Cardiac muscle cell (in vitro differentiated cells and primary cell): ENCODE results near the gene BRF1. TPM values are rescaled to one million over a fixed set of nuclear protein-coding genes. Genes with fewer than 3 reads are reported as not detected.

ENCODE experiments used
- DNase-seq, 2 donors: peaks; one replicate each; pipeline versions ENCODE4 v3.0.0 to v3.0.0-alpha.2; 2010 to 2017; ENCODE audit warnings: low read depth in 1 of 2, low spot score in 1 of 2
- H3K27ac ChIP-seq: fragments of 200-600 bp; sonication (generic); 2 replicates; pipeline ENCODE4 v1.5.1; 2016
- H3K27me3 ChIP-seq: fragments of 200-600 bp; sonication (generic); 2 replicates; pipeline ENCODE4 v1.6.0; 2016; ENCODE audit warnings: control low read depth
- H3K36me3 ChIP-seq: fragments of 200-600 bp; sonication (generic); 2 replicates; pipeline ENCODE4 v1.5.1; 2016; ENCODE audit warnings: control low read depth
- H3K4me1 ChIP-seq: fragments of 200-600 bp; sonication (generic); 2 replicates; pipeline ENCODE4 v1.8.1; 2017; ENCODE audit warnings: low read depth, mild to moderate bottlenecking, mixed run types
- H3K4me3 ChIP-seq: fragments of 200-600 bp; sonication (generic); 2 replicates; pipeline ENCODE4 v1.5.1; 2016; ENCODE audit warnings: mild to moderate bottlenecking
- H3K9me3 ChIP-seq: fragments of 200-600 bp; sonication (generic); 2 replicates; pipeline ENCODE4 v1.5.1; 2017; ENCODE audit warnings: low read depth, mild to moderate bottlenecking, control low read depth
- CTCF ChIP-seq: IDR thresholded peaks from 2 replicates; pipeline ENCODE4 v1.5.1; 2012; ENCODE audit warnings: low read depth, mild to moderate bottlenecking, low read length
- polyA plus RNA-seq: library from polyadenylated mRNA; unstranded; fragments of >200 nt; fragmentation: Nextera tagmentation; extraction: Ambion mirVana; gene quantifications from 2 replicates; pipeline ENCODE4 v1.2.1, GENCODE V29; 2016
- total RNA-seq: library from RNA; depleted of rRNA; stranded (reverse); fragments of >200 nt; gene quantifications from 2 replicates; pipeline ENCODE4 v1.2.3, GENCODE V29; 2016

Gene BRF1, protein sequence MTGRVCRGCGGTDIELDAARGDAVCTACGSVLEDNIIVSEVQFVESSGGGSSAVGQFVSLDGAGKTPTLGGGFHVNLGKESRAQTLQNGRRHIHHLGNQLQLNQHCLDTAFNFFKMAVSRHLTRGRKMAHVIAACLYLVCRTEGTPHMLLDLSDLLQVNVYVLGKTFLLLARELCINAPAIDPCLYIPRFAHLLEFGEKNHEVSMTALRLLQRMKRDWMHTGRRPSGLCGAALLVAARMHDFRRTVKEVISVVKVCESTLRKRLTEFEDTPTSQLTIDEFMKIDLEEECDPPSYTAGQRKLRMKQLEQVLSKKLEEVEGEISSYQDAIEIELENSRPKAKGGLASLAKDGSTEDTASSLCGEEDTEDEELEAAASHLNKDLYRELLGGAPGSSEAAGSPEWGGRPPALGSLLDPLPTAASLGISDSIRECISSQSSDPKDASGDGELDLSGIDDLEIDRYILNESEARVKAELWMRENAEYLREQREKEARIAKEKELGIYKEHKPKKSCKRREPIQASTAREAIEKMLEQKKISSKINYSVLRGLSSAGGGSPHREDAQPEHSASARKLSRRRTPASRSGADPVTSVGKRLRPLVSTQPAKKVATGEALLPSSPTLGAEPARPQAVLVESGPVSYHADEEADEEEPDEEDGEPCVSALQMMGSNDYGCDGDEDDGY
- total RNA-seq (43.9 and 82.2 TPM in 2 replicates), polyA plus RNA-seq (22.2 and 26.6 TPM in 2 replicates)

GRCh38 chr14:105300542-105301102, at the start of gene BRF1:
Gene BRF1, minus strand, starts transcription at chr14:105301001. Its CDS starts 372 bp downstream, at chr14:105300629.
- Histone ChIP-seq H3K4me3 (peak within 1 kb of the TSS; percentile 73), H3K36me3 (no peaks in the 10 kb centered on the region), H3K4me1 (no peaks in the 10 kb centered on the region), H3K27ac (peak within 1 kb of the TSS; percentile 97), H3K9me3 (no peaks in the 10 kb centered on the region), H3K27me3 (no peaks in the 10 kb centered on the region)
- DNase-seq, result peak; percentile 96
- TF ChIP-seq CTCF, result no peak

- Histone ChIP-seq H3K36me3 (no peaks in the 10 kb centered on the region), H3K4me3 (no peak overlapping the region), H3K27ac (no peak overlapping the region), H3K4me1 (no peaks in the 10 kb centered on the region), H3K27me3 (no peaks in the 10 kb centered on the region), H3K9me3 (no peaks in the 10 kb centered on the region)
- no peak for TF ChIP-seq CTCF
- DNase-seq, result no peak
Observed at GRCh38 chr14:105349992-105350391, 49.2 kb upstream of the BRF1 start.

DNA sequence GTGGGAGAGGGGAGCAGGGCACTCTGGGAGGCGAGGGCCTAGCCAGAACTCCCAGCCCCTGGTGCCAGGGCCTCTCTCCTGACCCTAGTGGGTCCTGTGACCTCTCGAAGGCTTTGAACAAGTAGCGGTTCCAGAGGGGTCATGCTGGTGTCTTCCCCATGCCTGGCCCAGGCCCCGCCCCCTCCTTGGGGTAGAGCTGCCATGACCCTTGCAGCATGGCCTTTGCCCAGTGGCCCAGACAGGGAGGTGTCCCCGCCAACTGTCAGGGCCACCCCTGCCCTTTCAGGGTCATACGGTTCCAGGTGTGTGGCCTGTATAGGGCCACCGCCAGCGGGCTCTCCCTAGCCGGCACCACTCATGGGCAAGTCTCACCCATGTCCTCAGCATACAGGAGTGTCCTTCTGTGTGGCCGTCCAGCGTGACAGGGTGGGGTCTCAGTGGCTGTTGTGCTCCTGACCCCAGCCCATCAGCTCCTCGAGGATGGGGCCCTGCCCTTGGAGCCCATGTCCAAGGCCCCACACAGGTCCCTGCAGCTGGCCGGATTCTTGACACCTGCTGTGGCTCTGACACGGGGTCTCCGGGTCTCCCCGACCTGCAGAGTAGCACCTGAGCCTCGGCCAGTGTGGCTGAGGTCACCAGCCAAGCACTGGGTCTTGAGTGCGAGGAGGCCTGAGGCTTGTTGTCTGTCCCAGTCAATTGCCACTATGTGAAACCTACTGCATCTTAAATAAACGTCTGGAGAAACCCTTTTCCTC, 48.3 kb upstream of the BRF1 start:
- no peaks in the 10 kb centered on the region for H3K9me3 ChIP-seq
- H3K36me3 ChIP-seq, result no peaks in the 10 kb centered on the region
- no peak overlapping the region for H3K27ac ChIP-seq
- TF ChIP-seq CTCF, result no peak
- no peak for DNase-seq
- H3K4me3 ChIP-seq, result no peak overlapping the region
- no peaks in the 10 kb centered on the region for H3K4me1 ChIP-seq
- no peaks in the 10 kb centered on the region for H3K27me3 ChIP-seq

DNA sequence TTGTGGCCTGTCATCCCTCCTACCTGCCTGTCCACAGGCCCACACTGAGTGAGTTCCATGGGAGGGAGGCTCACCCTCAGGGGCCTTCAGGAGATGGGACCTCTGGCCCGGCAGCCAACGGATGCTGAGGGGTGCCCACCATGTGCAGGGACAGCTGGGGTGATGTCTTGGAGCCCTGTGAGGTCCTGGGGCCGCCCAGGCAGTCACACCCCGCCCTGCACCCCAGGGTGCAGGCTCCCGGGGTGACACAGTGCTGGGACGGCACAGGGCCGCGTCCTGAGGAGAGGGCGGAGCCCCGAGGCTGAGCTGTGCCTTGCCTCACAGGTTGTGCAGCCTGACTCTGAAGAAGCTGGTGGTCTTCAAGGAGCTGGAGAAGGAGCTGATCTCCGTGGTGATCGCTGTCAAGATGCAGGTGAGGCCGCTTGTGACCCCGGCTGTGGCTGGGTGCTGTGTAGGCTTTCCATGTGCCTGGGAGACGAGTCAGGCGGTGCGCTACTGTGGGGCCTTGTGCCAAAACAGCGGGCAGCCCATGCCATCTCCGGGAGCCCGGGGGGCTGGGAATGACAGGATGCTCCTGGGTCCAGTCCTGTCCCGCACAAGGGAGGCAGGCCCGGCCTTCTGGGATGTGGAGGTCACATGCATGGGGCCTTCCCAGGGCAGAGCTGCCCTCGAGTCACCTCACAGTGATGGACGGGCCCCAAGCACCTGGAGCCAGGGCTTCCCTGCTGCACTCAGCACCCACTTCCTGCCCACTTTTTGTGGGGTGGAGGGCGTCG, 47.6 kb upstream of the BRF1 start:
- DNase-seq, result no peak
- no peak for TF ChIP-seq CTCF
- H3K27ac ChIP-seq, result no peak overlapping the region
- no peaks in the 10 kb centered on the region for H3K27me3 ChIP-seq
- H3K4me1 ChIP-seq, result no peaks in the 10 kb centered on the region
- H3K9me3 ChIP-seq, result no peaks in the 10 kb centered on the region
- no peak overlapping the region for H3K4me3 ChIP-seq
- no peaks in the 10 kb centered on the region for H3K36me3 ChIP-seq

- H3K4me3 ChIP-seq, result no peak overlapping the region
- no peak for TF ChIP-seq CTCF
- no peak for DNase-seq
- no peaks in the 10 kb centered on the region for H3K36me3 ChIP-seq
- H3K9me3 ChIP-seq, result no peaks in the 10 kb centered on the region
- H3K27ac ChIP-seq, result no peak overlapping the region
- no peaks in the 10 kb centered on the region for H3K4me1 ChIP-seq
- H3K27me3 ChIP-seq, result no peaks in the 10 kb centered on the region
Observed at GRCh38 chr14:105347587-105347968, 46.8 kb upstream of the BRF1 start.
